HG03108 (cell line): ENCODE measurements around the gene TMEM101.
"Not testable (repeated sequence)": the region's sequence is repeated elsewhere in the genome, so short reads cannot be mapped to it uniquely, and the experiment has no call there.

Source experiments
- ATAC-seq: cut with Tn5 transposase; IDR thresholded peaks from one replicate; pipeline ENCODE4 v1.9.1; 2021; ENCODE audit warnings: moderate library complexity; ENCODE audit not compliant: unreplicated experiment

Gene TMEM101

GRCh38 chr17:43975898-43976297, 38.9 kb downstream of the TMEM101 start:
- ATAC-seq, result no peak

- no peak for ATAC-seq
Measured at GRCh38 chr17:43974382-43975266, 40.1 kb downstream of the TMEM101 start.

- ATAC-seq, result not testable (repeated sequence)
Measured at GRCh38 chr17:43972444-43973212, 42.1 kb downstream of the TMEM101 start.

GRCh38 chr17:43971436-43971835, 43.3 kb downstream of the TMEM101 start:
- not testable (repeated sequence) for ATAC-seq

GRCh38 chr17:43970366-43970765, 44.4 kb downstream of the TMEM101 start:
- ATAC-seq, result no peak

- no peak for ATAC-seq
Measured at GRCh38 chr17:43967251-43967875, 47.4 kb downstream of the TMEM101 start.

GRCh38 chr17:43966276-43966675, 48.5 kb downstream of the TMEM101 start:
- ATAC-seq, result no peak

GRCh38 chr17:43962479-43962878, 52.3 kb downstream of the TMEM101 start:
- ATAC-seq, result no peak

GRCh38 chr17:43961954-43962353, 52.8 kb downstream of the TMEM101 start:
- ATAC-seq, result no peak

GRCh38 chr17:43961292-43961691, 53.5 kb downstream of the TMEM101 start:
- ATAC-seq, result not testable (repeated sequence)
